Fibroblast of skin of right biceps (primary cell): ENCODE results near the gene TMPRSS3.

Experiments
- DNase-seq: peaks from one replicate; pipeline ENCODE4 v3.0.0-alpha.2; 2013

Gene TMPRSS3

GRCh38 chr21:42347601-42348327 is 48.1 kb downstream of the TMPRSS3 start:
- DNase-seq: no peak

GRCh38 chr21:42346866-42347600 is 48.8 kb downstream of the TMPRSS3 start:
- DNase-seq: no peak

- no peak for DNase-seq
Observed at GRCh38 chr21:42346441-42346840, 49.4 kb downstream of the TMPRSS3 start.

- no peak for DNase-seq
Observed at GRCh38 chr21:42344631-42345030, 51.2 kb downstream of the TMPRSS3 start.

GRCh38 chr21:42343963-42344510 is 51.8 kb downstream of the TMPRSS3 start:
- no peak for DNase-seq

- no peak for DNase-seq
Observed at GRCh38 chr21:42343556-42343955, 52.3 kb downstream of the TMPRSS3 start.

GRCh38 chr21:42343101-42343500 is 52.8 kb downstream of the TMPRSS3 start:
- no peak for DNase-seq

- no peak for DNase-seq
Observed at GRCh38 chr21:42341776-42342542, 53.9 kb downstream of the TMPRSS3 start.

GRCh38 chr21:42340187-42341050 is 55.4 kb downstream of the TMPRSS3 start:
- no peak for DNase-seq

GRCh38 chr21:42338729-42339715 is 56.8 kb downstream of the TMPRSS3 start:
- no peak for DNase-seq

- DNase-seq: peak; percentile 17
Observed at GRCh38 chr21:42337830-42338728, 57.8 kb downstream of the TMPRSS3 start.

- DNase-seq: no peak
Observed at GRCh38 chr21:42337276-42337675, 58.6 kb downstream of the TMPRSS3 start.

GRCh38 chr21:42336054-42336453 is 59.8 kb downstream of the TMPRSS3 start:
- DNase-seq: peak; percentile 12

GRCh38 chr21:42332557-42333317 is 63.1 kb downstream of the TMPRSS3 start:
- DNase-seq: no peak

GRCh38 chr21:42331660-42332059 is 64.2 kb downstream of the TMPRSS3 start:
- DNase-seq: no peak

- no peak for DNase-seq
Observed at GRCh38 chr21:42330380-42331371, 65.2 kb downstream of the TMPRSS3 start.

- DNase-seq: no peak
Observed at GRCh38 chr21:42324896-42325295, 71.0 kb downstream of the TMPRSS3 start.
